ENCODE results near the gene COMMD8. TPM values are rescaled to one million over a fixed set of nuclear protein-coding genes. Genes with fewer than 3 reads are reported as not detected.
A peak's percentile ranks its signal among the peaks of the same experiment; 100 is the strongest.

The COMMD8 gene
- total and polyA plus RNA-seq, 11 donors = 4.6 to 27.9 (median 18.4) TPM

GRCh38 chr4:47462799-47463234 is 685 bp downstream of the COMMD8 start:
- intact Hi-C loops (cut with DNase I) = loop anchor here in 8 of 10 donors (1.0 to 10.0 kb wide), 6 partner anchors 22 to 104 kb away; partner anchors contain the start of gene ATP10D (in 4 of the 8)
- H3K4me3 ChIP-seq = peak overlapping the region; percentile 64 to 92 (median 77)
- peaks cover 0 to 30% (median 4%) of the 10 kb centered on the region in 12 donors for H3K4me1 ChIP-seq
- H3K36me3 ChIP-seq = peaks cover 0 to 21% (median 7%) of the 10 kb centered on the region in 9 donors
- H3K27ac ChIP-seq = peak overlapping the region; percentile 29 to 92 (median 86)
- H3K27me3 ChIP-seq = no peaks in the 10 kb centered on the region
- 8 to 12% (median 10%) methylated on average over 6 of the region's 6 CpGs for WGBS, 4 donors
- DNase-seq (no peak), ATAC-seq (peak in 3 of 4 donors; percentile 2 to 7 (median 2))
- no peak for TF ChIP-seq POLR2A (IDR thresholded peaks at IDR 0.05)
- TF ChIP-seq, protein P1, sequence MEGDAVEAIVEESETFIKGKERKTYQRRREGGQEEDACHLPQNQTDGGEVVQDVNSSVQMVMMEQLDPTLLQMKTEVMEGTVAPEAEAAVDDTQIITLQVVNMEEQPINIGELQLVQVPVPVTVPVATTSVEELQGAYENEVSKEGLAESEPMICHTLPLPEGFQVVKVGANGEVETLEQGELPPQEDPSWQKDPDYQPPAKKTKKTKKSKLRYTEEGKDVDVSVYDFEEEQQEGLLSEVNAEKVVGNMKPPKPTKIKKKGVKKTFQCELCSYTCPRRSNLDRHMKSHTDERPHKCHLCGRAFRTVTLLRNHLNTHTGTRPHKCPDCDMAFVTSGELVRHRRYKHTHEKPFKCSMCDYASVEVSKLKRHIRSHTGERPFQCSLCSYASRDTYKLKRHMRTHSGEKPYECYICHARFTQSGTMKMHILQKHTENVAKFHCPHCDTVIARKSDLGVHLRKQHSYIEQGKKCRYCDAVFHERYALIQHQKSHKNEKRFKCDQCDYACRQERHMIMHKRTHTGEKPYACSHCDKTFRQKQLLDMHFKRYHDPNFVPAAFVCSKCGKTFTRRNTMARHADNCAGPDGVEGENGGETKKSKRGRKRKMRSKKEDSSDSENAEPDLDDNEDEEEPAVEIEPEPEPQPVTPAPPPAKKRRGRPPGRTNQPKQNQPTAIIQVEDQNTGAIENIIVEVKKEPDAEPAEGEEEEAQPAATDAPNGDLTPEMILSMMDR (IDR thresholded peaks at IDR 0.05) = no peak
- H3K9me3 ChIP-seq = no peaks in the 10 kb centered on the region

DNA sequence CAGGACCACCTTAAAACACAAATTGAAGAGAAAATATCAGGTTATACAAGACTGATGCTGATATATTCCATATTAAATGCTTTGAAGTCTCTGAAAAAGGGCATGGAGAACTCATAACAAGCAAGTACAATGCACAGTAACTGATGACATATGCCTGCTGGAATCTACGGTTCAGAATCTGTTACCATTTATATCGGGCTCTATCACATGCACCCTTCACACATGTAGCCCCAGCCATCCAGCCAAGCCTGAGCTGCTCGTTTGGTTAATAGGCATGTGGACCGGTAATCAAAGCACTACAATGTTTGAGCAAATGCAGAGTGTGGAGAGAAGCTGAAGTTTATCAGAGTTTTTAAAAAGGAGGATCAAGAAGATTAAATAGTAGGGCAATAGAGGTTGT is 11.8 kb downstream of the COMMD8 start:
- TF ChIP-seq POLR2A (IDR thresholded peaks at IDR 0.05) = no peak
- TF ChIP-seq, protein P1 (IDR thresholded peaks at IDR 0.05) = no peak
- peaks cover 0 to 14% (median 0%) of the 10 kb centered on the region in 12 donors for H3K4me1 ChIP-seq
- ATAC-seq (peak; percentile 58 to 83 (median 71)), DNase-seq (peak in 1 of 5 donors; percentile 30)
- H3K4me3 ChIP-seq = peak overlapping the region in 1 of 12 donors; percentile 0
- intact Hi-C loops (cut with DNase I) = no loop called here
- H3K36me3 ChIP-seq = peaks cover 0 to 75% (median 62%) of the 10 kb centered on the region in 9 donors
- WGBS, 4 donors = 35 to 66% (median 46%) methylated on average over 4 of the region's 4 CpGs
- no peaks in the 10 kb centered on the region for H3K9me3 ChIP-seq
- H3K27ac ChIP-seq = peak overlapping the region in 4 of 12 donors; percentile 6 to 42 (median 29)
- H3K27me3 ChIP-seq = no peaks in the 10 kb centered on the region

DNA sequence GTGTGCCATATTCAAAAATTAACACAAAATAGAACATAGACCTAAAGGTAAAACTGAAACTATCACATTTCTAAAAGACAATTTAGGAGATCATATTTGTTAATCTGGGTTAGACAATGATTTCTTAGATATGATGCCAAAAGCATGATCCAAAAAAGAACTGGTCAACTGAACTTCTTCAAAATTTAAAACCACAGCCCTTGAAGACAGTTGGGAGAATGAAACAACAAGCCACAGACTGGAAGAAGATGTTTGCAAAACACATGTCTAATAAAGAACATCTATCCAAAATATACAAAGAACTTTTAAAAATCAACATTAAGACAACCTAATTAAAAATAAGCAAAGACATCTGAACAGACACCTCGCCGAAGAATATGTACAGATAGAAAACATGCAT is 19.5 kb downstream of the COMMD8 start:
- Histone ChIP-seq H3K4me1 (peaks cover 0 to 15% (median 0%) of the 10 kb centered on the region in 12 donors), H3K27me3 (no peaks in the 10 kb centered on the region), H3K9me3 (no peaks in the 10 kb centered on the region), H3K4me3 (no peak overlapping the region), H3K27ac (peak overlapping the region in 1 of 12 donors; percentile 56), H3K36me3 (no peaks in the 10 kb centered on the region)
- DNase-seq (no peak), ATAC-seq (no peak)
- 94 to 98% (median 96%) methylated on average over 2 of the region's 2 CpGs for WGBS, 4 donors
- intact Hi-C loops (cut with DNase I) = no loop called here
- TF ChIP-seq POLR2A (IDR thresholded peaks at IDR 0.05) = no peak
- TF ChIP-seq, protein P1 (IDR thresholded peaks at IDR 0.05) = no peak

- Histone ChIP-seq H3K4me1 (peaks cover 0 to 15% (median 0%) of the 10 kb centered on the region in 12 donors), H3K27me3 (no peaks in the 10 kb centered on the region), H3K27ac (peak overlapping the region in 1 of 12 donors; percentile 56), H3K36me3 (no peaks in the 10 kb centered on the region), H3K4me3 (peak overlapping the region in 1 of 12 donors; percentile 30), H3K9me3 (no peaks in the 10 kb centered on the region)
- DNase-seq (peak in 1 of 5 donors; percentile 9), ATAC-seq (peak in 1 of 4 donors; percentile 9)
- intact Hi-C loops (cut with DNase I) = no loop called here
- TF ChIP-seq, protein P1 (IDR thresholded peaks at IDR 0.05) = no peak
- no peak for TF ChIP-seq POLR2A (IDR thresholded peaks at IDR 0.05)
- 64 to 84% (median 74%) methylated on average over 5 of the region's 5 CpGs for WGBS, 4 donors
Observed at GRCh38 chr4:47442980-47443379, 20.5 kb downstream of the COMMD8 start.

Data from heart left ventricle (tissue), 16 donors.